Pulmonary artery endothelial cell (primary cell): Measurements from ENCODE around the gene MFAP5. TPM values are rescaled to one million over a fixed set of nuclear protein-coding genes. Genes with fewer than 3 reads are reported as not detected.

Experiments
- DNase-seq: peaks from one replicate; pipeline ENCODE4 v3.0.0-alpha.2; 2011; ENCODE audit warnings: low read depth, low spot score
- total RNA-seq: library from RNA; depleted of rRNA; stranded (reverse); fragments of >200 nt; gene quantifications from 2 replicates; pipeline ENCODE4 v1.2.3, GENCODE V29; 2014

MFAP5 gene, protein sequence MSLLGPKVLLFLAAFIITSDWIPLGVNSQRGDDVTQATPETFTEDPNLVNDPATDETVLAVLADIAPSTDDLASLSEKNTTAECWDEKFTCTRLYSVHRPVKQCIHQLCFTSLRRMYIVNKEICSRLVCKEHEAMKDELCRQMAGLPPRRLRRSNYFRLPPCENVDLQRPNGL
- 0.20 and 0.25 TPM in 2 replicates for total RNA-seq

DNA sequence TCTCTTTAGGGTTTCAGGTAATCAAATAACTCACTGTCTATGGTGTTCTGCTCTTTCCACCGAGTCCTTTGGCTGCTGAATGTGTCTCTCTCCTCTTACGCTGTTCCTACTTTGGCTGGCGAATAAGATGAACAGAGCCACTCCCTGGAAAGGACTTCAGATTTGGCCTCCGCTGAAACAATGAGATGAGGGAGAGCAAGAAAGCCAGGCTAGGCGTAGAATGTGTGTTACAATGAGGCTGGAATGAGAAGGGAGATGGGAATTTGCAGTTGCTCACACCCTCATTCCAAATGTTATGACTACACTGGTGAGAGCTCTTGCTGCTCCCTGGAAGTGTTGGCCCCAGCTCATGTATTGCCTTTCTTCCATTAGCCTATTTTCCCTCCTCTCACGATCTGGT, at the start of gene MFAP5:
Gene MFAP5 (minus strand): TSS at position 234 of the 400 bp plus-strand sequence. CDS start 722 bp downstream, outside the sequence.
- no peak for DNase-seq

DNA sequence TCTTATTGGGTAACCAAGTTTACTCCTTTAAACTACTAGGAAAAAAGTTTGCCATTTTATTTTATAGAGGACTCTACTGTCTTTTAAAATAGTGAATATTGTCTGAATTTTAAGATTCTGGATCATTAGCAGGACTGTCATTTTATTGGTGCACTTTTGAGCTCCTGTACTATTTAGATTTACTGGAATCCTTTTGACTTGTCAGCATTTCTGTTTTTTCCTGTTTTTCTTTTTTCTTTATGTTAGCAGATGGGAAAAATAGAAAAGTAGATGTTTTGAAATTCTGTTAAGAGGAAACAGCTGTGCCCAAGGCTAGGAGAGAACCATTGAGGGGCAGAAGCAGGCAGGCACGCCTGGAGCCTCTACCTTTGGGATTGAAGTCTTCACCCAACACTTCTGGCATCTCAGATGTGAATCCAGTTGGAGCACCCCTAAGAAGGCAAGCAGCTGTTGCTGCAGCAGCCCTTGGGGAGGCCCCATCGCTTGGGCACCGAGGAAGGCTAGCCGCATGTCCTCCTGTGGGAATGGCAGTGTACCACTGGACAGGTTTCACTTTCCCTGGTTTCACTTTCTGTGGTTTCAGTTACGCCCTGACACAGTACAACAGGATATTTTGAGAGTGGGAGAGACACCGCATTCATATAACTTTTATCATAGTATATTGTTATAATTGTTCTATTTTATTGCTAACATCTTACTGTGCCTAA, 46.7 kb upstream of the MFAP5 start:
- DNase-seq: no peak

DNA sequence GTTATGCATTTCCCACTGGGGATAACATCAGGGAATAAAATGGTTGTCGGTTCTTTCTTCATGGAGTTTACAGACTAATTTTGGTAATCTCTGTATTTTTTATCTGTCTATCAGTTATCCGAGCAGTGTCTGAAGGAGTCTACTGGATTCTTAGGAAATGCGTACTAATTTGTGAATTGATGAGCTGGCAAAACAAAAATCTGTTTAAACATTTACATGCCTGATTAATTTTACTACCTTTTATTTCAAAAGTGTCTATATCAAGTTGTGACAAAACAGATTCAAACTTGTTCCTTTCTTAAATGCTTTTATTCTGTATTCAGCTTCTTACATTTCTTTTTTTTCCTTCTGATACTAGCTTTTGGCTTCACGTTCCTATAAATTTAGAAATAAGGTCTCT, 39.5 kb upstream of the MFAP5 start:
- DNase-seq: no peak

DNA sequence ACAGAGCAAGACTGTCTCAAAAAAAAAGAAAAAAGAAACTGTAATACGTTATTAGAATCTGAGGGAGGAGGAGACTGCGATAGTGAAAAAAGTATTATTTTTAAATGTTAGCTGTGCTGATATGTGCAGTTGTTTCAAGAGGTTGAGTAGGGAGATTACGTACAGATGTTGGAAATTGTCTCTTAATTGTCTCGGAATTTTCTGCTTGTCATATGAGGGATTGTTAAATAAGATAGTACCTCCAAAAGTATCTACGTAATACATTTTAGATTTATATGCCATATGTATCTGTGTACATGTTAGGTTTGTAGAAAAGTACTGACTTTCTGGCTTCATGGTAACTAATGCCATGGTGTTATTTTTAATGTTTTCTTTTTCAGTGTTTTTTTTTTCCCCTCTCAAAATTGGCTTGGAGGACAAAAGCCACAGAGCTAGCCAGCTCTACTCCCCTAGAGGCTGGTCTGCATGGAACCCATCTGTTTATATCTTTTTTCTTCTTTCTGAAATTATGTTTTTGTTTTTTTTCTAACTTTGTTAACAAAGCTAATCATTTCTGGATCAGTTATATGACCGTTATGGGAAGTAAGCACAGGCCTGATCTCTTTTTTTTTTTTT, 38.5 kb upstream of the MFAP5 start:
- no peak for DNase-seq

DNA sequence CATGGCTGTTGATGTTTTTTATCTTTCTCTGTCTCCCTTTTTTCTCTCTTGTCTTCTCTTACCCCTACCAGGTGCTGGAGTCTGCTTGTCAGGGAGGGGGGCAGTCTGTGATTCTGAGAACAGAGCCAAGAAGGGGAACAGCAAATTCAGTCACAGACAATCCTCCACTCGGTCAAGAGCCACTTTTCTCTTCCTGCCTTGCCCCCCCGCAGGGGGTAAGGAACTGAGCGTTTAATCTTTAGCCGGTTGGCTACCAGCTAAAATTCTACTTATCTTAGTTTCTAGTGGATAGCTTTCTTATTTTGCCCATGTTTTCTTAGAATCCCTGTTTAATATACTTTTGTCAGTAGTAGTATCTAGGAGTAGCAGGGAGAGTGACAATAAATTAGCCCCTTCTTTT, 37.1 kb upstream of the MFAP5 start:
- no peak for DNase-seq

DNA sequence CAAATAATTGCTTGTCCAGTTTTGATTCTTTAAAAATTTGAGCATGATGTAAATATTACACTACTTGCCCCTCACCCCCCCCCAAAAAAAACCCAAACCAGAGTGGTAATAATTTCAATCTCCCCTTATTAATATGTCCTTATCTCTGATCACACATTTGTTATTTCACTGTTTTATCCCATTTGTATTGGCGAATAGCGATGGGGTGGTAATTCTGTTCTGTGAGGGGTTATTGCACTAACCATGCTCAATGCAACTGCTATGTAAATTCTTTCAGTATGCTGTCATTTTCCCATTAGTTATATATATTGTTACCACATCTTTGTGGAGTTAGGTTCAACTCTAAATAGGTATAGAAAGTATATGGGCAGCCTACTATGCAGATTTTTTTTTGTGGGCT, 36.3 kb upstream of the MFAP5 start:
- DNase-seq: no peak

DNA sequence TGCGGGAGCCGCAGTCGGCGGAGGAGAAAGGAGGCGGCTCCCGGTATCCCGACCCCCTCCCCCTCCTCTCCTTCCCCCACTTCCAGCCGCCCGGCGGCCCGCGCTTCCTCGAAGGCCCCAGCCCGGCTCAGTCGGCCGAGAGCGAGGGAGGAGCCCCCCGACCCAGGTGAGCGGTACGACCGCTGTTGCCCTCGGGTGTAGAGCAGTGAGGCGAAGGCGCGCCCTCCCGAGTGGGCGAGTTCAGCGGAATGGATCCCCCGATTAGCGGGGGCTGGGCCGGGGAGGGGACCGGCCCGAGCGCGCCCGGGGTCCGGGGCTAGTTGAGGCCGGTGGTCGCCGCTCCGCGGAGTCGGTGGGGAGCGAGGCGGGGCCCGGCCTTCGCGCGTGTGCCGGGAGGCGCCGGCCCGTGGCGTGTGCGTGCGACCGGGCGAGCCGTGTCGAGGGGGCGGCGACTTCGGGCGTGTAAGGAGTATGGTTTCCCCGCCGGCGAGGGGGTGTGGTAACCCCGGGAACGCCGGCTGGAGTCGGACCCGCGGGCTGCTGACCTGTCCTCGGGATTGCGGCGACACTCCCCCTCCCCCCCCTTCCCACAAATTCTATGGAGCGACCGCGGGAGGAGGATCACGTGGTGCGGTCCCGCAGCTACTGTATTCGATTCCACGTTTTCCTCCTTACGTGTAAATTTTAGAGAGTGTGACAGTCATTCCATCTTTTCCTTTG, 35.7 kb upstream of the MFAP5 start:
- no peak for DNase-seq

DNA sequence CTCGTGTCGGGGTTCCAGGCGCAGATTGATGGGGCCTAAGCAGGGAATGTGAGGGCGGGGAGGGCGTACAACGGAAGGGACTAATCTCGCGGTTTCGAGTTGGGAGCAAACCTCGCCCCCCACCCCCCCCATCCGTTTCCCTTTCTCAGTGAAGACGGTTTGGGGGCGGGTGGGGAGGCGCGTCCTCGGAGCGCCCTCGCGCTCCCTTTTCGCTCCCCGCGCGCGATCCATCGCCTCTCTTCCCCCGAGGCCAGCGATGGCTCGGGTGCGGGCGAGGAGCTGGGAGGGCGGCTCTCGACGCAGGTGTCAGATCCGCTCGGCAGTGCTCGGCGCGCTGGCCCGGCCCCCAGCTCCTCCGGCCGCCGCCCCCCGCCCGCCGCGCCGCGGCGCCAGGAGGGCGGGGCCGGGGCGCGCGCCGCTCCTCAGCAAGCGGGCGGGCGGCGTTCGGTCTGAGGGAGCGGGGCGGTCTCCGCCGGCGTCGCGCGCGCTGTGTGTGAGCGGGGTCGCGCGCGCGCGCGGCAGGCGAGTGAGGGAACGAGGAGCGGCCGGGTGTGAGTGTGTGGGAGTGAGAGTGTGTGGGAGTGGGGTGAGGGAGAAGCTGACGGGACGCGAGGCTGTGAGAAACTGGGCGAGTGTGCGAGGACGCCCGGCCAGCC, 35.0 kb upstream of the MFAP5 start, which contains the start of gene RIMKLB:
Gene RIMKLB (plus strand): TSS at position 516 of the 656 bp plus-strand sequence. CDS start 15,876 bp downstream, outside the sequence.
- no peak for DNase-seq

DNA sequence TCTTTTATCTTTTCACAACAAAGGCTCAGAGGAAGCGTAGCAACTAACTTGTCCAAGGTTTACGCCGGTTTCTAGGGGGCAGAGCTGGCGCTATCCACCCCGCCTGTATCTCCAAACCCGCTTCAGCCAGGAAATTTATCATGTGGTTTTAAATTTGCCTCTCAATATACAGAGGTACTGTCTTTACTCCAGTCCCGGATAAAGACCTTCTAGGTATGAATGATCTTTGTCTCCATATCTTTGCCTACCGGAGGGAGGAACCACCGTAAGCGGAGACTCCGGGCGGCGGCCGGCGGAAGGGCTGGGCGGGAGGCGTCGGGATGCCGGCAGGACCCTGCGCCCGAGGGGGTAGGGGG, 34.5 kb upstream of the MFAP5 start:
- DNase-seq: no peak

DNA sequence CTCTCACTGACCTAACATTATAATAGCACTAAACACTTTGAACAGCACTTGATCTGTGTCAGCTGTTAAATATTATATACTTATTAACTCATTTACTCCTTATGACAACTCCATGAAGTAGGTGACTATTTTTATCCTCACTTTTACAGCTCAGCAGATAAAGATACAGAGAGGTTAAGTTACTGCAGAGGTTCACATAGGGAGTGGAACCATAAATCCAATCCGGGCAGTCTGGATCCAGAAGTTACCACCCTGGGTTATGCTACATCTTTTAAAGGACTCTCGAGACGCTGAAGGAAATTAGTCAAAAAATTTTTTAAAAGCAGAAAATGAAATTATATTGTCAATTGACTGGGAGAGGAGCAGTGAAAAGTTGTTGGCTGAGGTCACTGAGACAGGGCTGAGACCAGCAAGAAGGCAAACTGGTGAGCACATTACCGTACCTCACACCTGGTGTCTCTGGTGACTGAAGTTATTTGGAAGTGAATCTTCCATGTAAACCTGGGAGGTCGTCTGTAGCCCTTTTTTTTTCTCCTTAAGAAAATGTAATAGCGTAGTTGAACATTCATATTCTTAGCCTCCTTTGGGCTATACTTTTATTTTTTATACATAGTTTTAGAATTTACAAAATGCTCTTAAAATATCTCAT, 33.9 kb upstream of the MFAP5 start:
- DNase-seq: no peak

DNA sequence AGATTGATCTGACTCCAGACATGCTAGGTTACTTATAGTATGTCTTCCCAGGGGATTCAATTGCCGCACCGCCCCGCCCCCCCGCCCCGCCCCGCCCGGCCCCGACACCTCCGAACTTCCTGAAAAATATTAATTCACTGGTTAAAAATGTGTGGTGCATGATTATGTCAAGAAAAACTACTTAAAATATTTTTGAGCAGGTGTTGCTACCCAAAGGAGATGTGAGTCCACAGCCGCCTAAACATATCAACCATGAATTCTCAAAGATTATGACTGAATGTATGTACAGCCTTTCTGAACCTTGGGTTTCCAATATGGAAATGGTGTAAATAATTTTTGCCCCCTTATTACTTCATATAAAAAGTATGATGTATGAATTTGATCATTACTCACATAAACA, 32.5 kb upstream of the MFAP5 start:
- DNase-seq: no peak

DNA sequence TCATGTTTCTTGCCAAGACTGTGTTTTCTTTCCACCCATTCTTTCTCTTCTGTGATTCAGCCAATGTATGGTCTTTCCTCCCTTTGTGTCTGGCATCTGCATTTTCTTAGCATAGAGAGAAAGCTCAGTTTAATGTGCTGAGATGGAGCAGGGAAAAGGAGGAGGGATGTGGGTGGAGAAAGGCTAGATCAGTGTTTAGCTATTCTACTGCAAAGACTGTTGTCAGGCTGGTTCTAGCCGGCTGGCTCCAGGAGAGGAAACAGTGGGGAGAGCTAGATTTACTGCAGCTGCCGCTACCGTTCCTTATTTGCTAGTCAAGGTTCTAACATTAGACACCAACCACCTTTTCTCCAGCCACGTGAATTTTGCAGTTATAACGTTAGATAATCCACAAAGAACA, 29.9 kb upstream of the MFAP5 start:
- peak; percentile 77 for DNase-seq

DNA sequence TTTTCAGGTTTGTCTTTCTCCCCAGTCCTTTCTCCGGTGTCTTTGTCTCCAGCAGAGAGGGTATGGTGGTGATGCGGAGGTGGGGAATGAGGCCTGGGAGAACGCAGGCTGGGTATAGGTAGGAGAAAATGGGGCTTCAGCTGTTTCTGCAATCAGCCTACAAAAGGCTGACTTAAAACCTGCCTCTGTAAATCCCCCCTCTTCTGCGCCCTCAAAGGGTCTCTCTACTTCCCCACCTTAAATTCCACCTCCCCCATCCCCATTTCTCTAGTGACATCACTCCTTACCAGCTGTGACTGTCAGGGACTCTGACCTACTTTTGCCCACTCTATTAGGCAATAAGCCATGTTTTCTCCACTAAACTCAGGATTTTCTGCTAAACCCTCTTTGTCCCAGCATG, 27.1 kb upstream of the MFAP5 start:
- no peak for DNase-seq

DNA sequence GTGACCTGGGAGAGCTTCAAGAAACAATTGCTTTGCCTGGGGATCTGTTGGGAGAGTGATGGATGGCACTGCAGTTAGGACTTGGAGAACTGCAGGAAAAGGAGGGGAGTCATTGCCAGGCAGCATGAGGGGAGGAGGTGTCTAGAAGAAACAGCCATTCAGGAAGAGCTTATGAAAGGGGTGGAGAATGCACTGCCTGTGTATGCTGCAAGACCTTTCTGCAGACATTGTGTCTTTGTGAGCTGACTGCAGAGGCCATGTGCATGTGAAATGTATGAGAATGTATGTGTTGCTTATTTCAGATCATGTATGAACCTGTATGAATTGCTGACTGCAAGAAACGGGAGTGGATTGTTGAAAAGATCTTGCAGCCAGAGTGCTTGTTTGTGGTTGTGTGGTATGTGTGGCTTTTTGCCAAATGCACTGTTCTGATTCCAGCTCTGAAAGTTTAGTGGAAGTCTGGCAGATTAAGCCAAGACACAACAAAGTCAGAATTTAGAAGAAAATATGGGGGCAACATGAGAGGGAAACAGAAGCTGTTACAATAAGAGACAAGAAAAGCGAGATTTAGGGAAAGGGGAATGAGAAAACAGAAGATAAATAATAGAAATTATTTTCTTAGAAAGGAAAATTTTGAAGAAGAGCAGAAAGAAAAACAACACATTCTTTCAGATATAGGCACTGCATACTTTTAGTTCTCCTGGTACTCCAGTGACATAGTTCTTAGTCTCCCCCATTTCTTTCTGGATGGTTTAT, 25.4 kb upstream of the MFAP5 start:
- peak; percentile 96 for DNase-seq

DNA sequence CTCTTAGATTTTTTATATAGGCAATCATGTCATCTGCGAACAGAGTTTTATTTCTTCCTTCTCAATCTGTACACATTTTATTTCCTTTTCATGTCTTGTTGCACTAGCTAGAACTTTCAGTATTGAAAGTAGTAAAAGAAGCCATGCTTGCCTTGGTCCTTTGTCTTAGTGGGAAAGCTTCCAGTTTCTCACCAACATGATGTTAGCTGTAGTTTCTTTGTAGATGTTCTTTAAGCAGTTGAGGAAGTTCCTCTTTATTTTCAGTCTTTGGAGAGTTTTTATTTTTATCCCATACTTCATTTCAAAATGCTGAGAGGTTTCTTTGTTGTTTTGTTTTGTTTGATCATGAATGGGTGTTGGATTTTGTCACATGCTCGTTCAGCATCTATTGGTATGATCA, 22.4 kb upstream of the MFAP5 start:
- no peak for DNase-seq

DNA sequence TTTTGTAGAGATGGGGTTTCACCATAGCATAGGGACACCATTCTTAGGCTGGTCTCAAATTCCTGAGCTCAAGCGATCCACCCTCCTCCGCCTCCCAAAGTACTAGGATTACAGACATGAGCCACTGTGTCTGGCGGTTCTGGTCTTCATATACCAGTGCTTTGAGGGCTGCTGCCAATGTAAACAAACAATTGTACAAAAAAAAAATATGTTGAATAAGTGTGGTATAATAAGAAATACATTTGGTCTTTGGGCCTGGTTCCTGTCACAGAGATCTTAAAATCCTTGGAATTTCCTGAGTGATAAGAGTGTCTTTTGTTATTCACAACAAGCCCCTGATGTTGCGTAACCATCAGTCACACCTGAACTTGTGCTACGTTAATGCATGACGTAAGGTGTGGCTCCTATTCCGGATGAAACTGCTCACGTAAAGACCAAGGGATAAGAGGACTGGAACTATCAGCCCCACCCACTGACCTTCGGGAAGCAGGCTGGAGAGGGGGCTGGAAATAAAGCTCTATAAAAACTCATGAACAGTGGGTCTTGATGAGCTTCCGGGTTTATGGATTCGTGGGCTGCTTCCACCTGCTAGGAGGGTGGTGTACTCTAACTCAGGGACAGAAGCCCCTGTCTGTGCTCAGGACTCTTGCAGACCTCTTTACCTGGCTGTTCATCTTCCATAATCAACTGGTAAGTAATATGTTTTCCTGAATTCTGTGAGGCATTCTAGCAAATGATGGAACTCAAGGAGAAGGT, 18.7 kb upstream of the MFAP5 start:
- DNase-seq: peak; percentile 94

DNA sequence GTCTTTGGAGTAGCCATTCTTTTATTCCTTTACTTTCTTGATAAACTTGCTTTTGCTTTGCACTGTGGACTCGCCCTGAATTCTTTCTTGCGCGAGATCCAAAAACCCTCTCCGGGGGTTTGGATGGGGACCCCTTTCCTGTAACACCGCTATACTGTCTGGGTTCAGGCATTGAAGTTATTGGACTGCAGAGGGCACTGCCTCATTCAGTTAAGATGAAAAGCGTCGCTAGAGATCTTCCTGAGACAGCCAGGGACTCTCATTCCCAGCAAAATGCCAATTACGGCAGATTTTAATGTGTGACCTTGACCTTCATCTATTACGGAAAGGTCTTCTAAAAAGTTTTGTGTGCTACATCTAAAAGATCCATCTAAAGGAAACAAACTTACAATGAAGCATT, 17.9 kb upstream of the MFAP5 start:
- DNase-seq: no peak

DNA sequence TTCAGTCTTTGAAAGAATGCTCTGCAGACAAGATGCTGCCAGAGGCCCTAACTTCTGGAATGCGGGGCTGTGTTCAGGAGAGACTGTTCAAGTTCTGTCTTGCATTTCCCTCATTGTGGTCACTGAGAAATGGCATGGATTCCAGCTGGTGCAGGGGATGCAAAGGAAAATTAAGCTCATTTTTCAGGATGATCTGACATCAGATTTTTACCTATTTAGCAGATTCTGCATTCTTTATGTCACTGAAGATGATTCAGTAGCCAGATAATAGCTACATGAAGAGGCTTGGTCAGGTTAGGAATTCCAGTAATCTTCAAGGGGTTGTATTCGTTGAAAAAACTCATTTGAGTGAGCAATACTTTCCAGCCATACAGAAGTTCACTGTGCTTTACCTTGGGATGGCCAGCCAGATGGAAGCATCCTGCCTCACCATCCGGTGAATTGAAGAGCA, 16.1 kb upstream of the MFAP5 start:
- no peak for DNase-seq

DNA sequence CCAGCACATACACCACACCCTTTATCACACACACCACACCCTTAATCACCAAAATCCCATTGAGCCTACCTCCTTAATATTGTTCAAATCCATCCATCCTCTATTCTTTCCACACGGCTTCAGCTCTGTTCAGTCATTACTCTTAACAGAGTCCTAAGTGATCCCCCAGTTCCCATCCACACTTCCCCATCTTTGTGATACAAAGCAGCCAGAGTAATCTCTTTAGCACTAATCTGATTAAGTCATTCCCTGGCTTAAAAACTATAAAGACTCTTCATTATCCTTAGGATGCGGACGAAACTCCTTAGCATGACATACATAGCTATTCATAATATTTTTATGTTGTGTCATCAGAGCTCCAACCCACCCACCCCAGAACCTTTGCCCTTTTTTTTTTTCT, 14.7 kb upstream of the MFAP5 start:
- DNase-seq: no peak

DNA sequence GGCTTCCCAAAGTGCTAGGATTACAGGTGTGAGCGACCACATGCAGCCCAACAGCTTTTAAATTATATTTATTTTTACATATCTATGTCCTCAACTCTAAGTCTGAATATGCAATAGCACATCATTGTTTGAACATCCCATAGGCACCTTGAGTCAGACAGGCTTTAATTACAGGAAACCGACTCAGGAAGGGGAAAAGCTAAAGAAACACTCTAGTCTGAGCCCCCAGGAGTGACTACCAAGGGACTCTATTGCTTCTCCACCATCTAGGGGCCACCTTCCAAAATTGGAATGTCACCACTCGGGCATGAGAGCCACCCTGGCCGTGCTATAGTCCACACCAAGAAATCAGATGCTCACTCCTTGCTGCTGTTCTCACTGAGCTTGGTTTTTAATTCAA, 14.0 kb upstream of the MFAP5 start:
- DNase-seq: no peak
